Endothelial cell of umbilical vein (primary cell): ENCODE data around the gene CEACAM6. TPM values are rescaled to one million over a fixed set of nuclear protein-coding genes. Genes with fewer than 3 reads are reported as not detected.

Experiments used
- BruUV-seq: library from RNA; stranded (reverse); fragments of 400-500 nt; replicated peaks from 2 replicates; lab custom pipeline; 2021; lab: Mats Ljungman, UMichigan
- CTCF ChIA-PET: fragments of 300-600, 350-600 bp; sonication (Branson Sonifier 250); formaldehyde crosslinking; loops from one replicate; lab custom pipeline; 2021; ENCODE audit warnings: antibody characterized with exemption, inconsistent platforms; lab: Charles Lee
- POLR2A ChIA-PET: fragments of 300-600, 350-600 bp; sonication (Branson Sonifier 250); formaldehyde crosslinking; loops from one replicate; lab custom pipeline; 2021; ENCODE audit warnings: antibody characterized with exemption, inconsistent platforms; lab: Charles Lee
- DNase-seq: peaks from one replicate; pipeline ENCODE4 v3.0.0-alpha.2; 2011; ENCODE audit warnings: low read depth, low spot score
- FAIRE-seq: peaks from 2 replicates; lab custom pipeline; 2011; peaks lifted over from hg19 to GRCh38; lab: Jason Lieb, UNC
- H2AFZ ChIP-seq: 2 replicates; pipeline ENCODE4 v1.6.0; 2012; ENCODE audit warnings: low read depth, low read length, control low read depth, inconsistent platforms
- H3K27ac ChIP-seq: 2 replicates; pipeline ENCODE4 v1.5.1; 2011; ENCODE audit warnings: low read depth, mild to moderate bottlenecking, control low read depth, low read length, moderate library complexity; ENCODE audit not compliant: insufficient read depth
- H3K27me3 ChIP-seq, 2 experiments: 2 replicates each; pipeline versions ENCODE4 v1.6.0 to v1.6.1; 2011; ENCODE audit warnings: low read length in 2 of 2, mixed read lengths in 1 of 2; ENCODE audit not compliant: control insufficient read depth in 2 of 2, insufficient read depth in 2 of 2
- H3K36me3 ChIP-seq, 2 experiments: 2 replicates in 1 of 2; 3 replicates in 1 of 2; pipeline ENCODE4 v1.5.1; 2011; ENCODE audit warnings: low read length in 2 of 2, mild to moderate bottlenecking in 1 of 2, moderate library complexity in 1 of 2; ENCODE audit not compliant: control insufficient read depth in 2 of 2, insufficient read depth in 2 of 2; ENCODE audit errors: extremely low read depth in 1 of 2
- H3K4me1 ChIP-seq: 3 replicates; pipeline ENCODE4 v1.5.1; 2011; ENCODE audit warnings: mild to moderate bottlenecking, low read length; ENCODE audit not compliant: control insufficient read depth, insufficient read depth; ENCODE audit errors: extremely low read depth
- H3K4me2 ChIP-seq: 2 replicates; pipeline ENCODE4 v1.6.1; 2011; ENCODE audit warnings: low read length, control low read depth, mixed read lengths; ENCODE audit not compliant: insufficient read depth
- H3K4me3 ChIP-seq, 3 experiments: fragments of 200-600 bp in 1 of 3; sonication (generic), shearing (Covaris generic) in 1 of 3; replicated peaks in 1 of 3; 2 replicates each; pipeline ENCODE4 v1.5.1; 2011 to 2016; ENCODE audit warnings: control low read depth in 3 of 3, low read length in 3 of 3, mild to moderate bottlenecking in 2 of 3, inconsistent platforms in 1 of 3, low read depth in 1 of 3, moderate library complexity in 1 of 3; ENCODE audit not compliant: insufficient read depth in 1 of 3
- H3K79me2 ChIP-seq: 2 replicates; pipeline ENCODE4 v1.6.0; 2012; ENCODE audit warnings: low read length, inconsistent platforms; ENCODE audit not compliant: control insufficient read depth, insufficient read depth
- H3K9ac ChIP-seq: replicated peaks from 2 replicates; pipeline ENCODE3; 2011; ENCODE audit warnings: low read length, control low read depth; ENCODE audit not compliant: insufficient read depth; ENCODE audit errors: extremely low read depth
- H3K9me1 ChIP-seq: replicated peaks from 3 replicates; pipeline ENCODE4 v1.6.0; 2011; ENCODE audit warnings: mild to moderate bottlenecking, low read length; ENCODE audit not compliant: control insufficient read depth, insufficient read depth; ENCODE audit errors: extremely low read depth
- H3K9me3 ChIP-seq: replicated peaks from 2 replicates; pipeline ENCODE4 v1.5.1; 2012; ENCODE audit warnings: low read length, inconsistent platforms; ENCODE audit not compliant: control insufficient read depth, insufficient read depth
- H4K20me1 ChIP-seq: replicated peaks from 2 replicates; pipeline ENCODE3; 2011; ENCODE audit warnings: mild to moderate bottlenecking, low read length; ENCODE audit not compliant: control insufficient read depth, insufficient read depth; ENCODE audit errors: extremely low read depth
- EZH2 ChIP-seq: IDR thresholded peaks from 2 replicates; pipeline ENCODE4 v1.6.1; 2012; ENCODE audit warnings: borderline replicate concordance, low read depth, mild to moderate bottlenecking, moderate library complexity, low read length, inconsistent platforms; ENCODE audit not compliant: severe bottlenecking
- FOS ChIP-seq: IDR thresholded peaks from 2 replicates; pipeline ENCODE4 v1.6.1; 2011; ENCODE audit warnings: mild to moderate bottlenecking, low read length, moderate library complexity, borderline replicate concordance; ENCODE audit not compliant: insufficient read depth
- GATA2 ChIP-seq: IDR thresholded peaks from 2 replicates; pipeline ENCODE4 v1.7.0; 2011; ENCODE audit warnings: low read depth, mild to moderate bottlenecking, moderate library complexity, mixed read lengths, low read length; ENCODE audit not compliant: insufficient read length, insufficient read depth
- JUN ChIP-seq: IDR thresholded peaks from 2 replicates; pipeline ENCODE4 v1.6.1; 2011; ENCODE audit warnings: borderline replicate concordance, low read depth; ENCODE audit not compliant: insufficient read length, insufficient read depth
- MYC ChIP-seq: IDR thresholded peaks from one replicate; pipeline ENCODE4 v1.6.1; 2011; ENCODE audit warnings: mild to moderate bottlenecking, low read depth, low read length
- POLR2A ChIP-seq: IDR thresholded peaks from 2 replicates; pipeline ENCODE4 v1.6.1; 2012; ENCODE audit warnings: low read depth, mild to moderate bottlenecking, control low read depth, low read length
- POLR2AphosphoS5 ChIP-seq: IDR thresholded peaks from 2 replicates; pipeline ENCODE4 v1.6.1; 2012; ENCODE audit warnings: low read depth, mild to moderate bottlenecking, control low read depth, low read length, moderate library complexity; ENCODE audit not compliant: insufficient read depth
- dilution Hi-C: fragments of 300-500 bp; cut with MboI; formaldehyde crosslinking; loops from one replicate; pipeline ENCODE4 v1.15.0; 2019; ENCODE audit warnings: low sequenced_read_pairs; ENCODE audit not compliant: extremely low pct_ligation_motif_present
- intact Hi-C: fragments of 100-400 bp; cut with micrococcal nuclease; formaldehyde crosslinking; loops from one replicate; pipeline ENCODE4 v1.10.0; 2022
- polyA plus RNA-seq, 4 experiments: library from polyadenylated mRNA; depleted of rRNA in 3 of 4; stranded (reverse) in 3 of 4; unstranded in 1 of 4; fragments of >200 nt; gene quantifications; 2 replicates each; pipeline versions ENCODE4 v1.2.1 to v1.2.3, GENCODE V29; 2011 to 2012; ENCODE audit warnings: missing spikeins in 1 of 4
- total RNA-seq: library from RNA; stranded (reverse); gene quantifications from 2 replicates; pipeline ENCODE4 v1.2.3, GENCODE V29; 2021
- TF ChIP-seq, protein P1 (sequence below), 2 donors: IDR thresholded peaks; 1 replicate in 1 of 2; 2 replicates in 1 of 2; pipeline ENCODE4 v1.5.1; 2011; ENCODE audit warnings: low read length in 2 of 2, mild to moderate bottlenecking in 2 of 2, moderate library complexity in 2 of 2, control low read depth in 1 of 2, inconsistent platforms in 1 of 2, low read depth in 1 of 2; ENCODE audit not compliant: insufficient read depth in 1 of 2; ENCODE audit errors: extremely low read depth in 1 of 2
- TF ChIP-seq, protein P2 (sequence below): IDR thresholded peaks from 2 replicates; pipeline ENCODE4 v1.6.1; 2011; ENCODE audit not compliant: insufficient read depth, insufficient read length

Gene CEACAM6
- total and polyA plus RNA-seq, 2 donors (not counting 3 experiments of a cell fraction or from before 2014, with no cell fraction given): not detected

DNA sequence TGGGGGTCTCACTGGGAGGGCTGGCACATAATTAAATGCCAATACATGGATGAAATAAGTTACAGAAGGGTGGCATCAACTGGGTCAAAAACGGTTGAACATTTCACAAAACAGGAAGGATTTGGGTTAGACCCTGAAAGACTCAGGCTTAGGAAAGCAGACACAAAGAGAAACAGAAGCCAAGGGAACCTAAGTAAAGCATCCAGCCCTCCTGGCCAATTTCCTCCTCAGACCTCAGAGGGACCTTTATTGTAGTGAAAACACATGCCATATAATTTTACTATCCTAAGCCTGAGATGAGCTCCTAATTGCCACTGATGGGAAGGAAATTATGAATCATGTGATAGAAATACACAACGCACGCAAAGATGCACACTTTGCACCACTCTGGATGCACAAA is 29.0 kb downstream of the CEACAM6 start:
- POLR2A ChIA-PET: no interaction called here
- Histone ChIP-seq H3K36me3 (no peaks in the 10 kb centered on the region), H4K20me1 (no peaks in the 10 kb centered on the region), H2AFZ (no peak overlapping the region), H3K4me1 (no peaks in the 10 kb centered on the region), H3K4me2 (no peak overlapping the region), H3K4me3 (no peak overlapping the region), H3K27ac (no peak overlapping the region), H3K9ac (no peak overlapping the region), H3K9me3 (no peaks in the 10 kb centered on the region), H3K79me2 (no peaks in the 10 kb centered on the region), H3K27me3 (peaks cover 2 to 3% of the 10 kb centered on the region in 2 experiments), H3K9me1 (no peaks in the 10 kb centered on the region)
- TF ChIP-seq POLR2A (no peak), MYC (no peak), JUN (no peak), EZH2 (no peak), GATA2 (no peak), POLR2AphosphoS5 (no peak), FOS (no peak)
- TF ChIP-seq, protein P1, sequence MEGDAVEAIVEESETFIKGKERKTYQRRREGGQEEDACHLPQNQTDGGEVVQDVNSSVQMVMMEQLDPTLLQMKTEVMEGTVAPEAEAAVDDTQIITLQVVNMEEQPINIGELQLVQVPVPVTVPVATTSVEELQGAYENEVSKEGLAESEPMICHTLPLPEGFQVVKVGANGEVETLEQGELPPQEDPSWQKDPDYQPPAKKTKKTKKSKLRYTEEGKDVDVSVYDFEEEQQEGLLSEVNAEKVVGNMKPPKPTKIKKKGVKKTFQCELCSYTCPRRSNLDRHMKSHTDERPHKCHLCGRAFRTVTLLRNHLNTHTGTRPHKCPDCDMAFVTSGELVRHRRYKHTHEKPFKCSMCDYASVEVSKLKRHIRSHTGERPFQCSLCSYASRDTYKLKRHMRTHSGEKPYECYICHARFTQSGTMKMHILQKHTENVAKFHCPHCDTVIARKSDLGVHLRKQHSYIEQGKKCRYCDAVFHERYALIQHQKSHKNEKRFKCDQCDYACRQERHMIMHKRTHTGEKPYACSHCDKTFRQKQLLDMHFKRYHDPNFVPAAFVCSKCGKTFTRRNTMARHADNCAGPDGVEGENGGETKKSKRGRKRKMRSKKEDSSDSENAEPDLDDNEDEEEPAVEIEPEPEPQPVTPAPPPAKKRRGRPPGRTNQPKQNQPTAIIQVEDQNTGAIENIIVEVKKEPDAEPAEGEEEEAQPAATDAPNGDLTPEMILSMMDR (IDR thresholded peaks at IDR 0.05; ENCODE audit: extremely low read depth in 1 of 2, insufficient read depth in 1 of 2, low read depth in 1 of 2, low read length in 2 of 2): no peak
- TF ChIP-seq, protein P2, sequence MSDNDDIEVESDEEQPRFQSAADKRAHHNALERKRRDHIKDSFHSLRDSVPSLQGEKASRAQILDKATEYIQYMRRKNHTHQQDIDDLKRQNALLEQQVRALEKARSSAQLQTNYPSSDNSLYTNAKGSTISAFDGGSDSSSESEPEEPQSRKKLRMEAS: no peak
- no peak for FAIRE-seq
- no peak for DNase-seq
- CTCF ChIA-PET: interaction anchor here (0.8 to 4.9 kb wide), 4 partner anchors 9 to 31 kb away, joined by 3 to 43 read pairs (median 14); partner anchors contain the start of gene CEACAM3
- intact Hi-C loops: no loop called here
- no TSS peak for BruUV-seq
- dilution Hi-C loops: no loop called here
